Activated T-cell treated with anti-CD3 and anti-CD28 coated beads, Interleukin-2, amount 50 U/mL, for 72 hours (primary cell): ENCODE measurements around the gene SPINT1. TPM values are rescaled to one million over a fixed set of nuclear protein-coding genes. Genes with fewer than 3 reads are reported as not detected.

Experiments
- ATAC-seq, 2 donors: fragments of 150-1000 bp; cut with Tn5 transposase; replicated peaks in 1 of 2; 2 replicates each; pipeline ENCODE4 v1.10.0; 2021; ENCODE audit warnings: moderate library complexity in 2 of 2, mild to moderate bottlenecking in 1 of 2
- DNase-seq, 2 donors: peaks; one replicate each; pipeline ENCODE4 v3.0.0; 2021 to 2022; ENCODE audit warnings: mixed read lengths in 1 of 2
- H3K27ac Mint-ChIP-seq: one replicate; pipeline ENCODE4 v1.8.0; 2022; ENCODE audit warnings: mild to moderate bottlenecking, moderate library complexity, mixed read lengths
- H3K27me3 Mint-ChIP-seq: one replicate; pipeline ENCODE4 v1.8.0; 2022; ENCODE audit warnings: low read depth, mixed read lengths
- H3K36me3 Mint-ChIP-seq, 2 donors: one replicate each; pipeline ENCODE4 v1.8.0; 2022; ENCODE audit warnings: mixed read lengths in 2 of 2, mild to moderate bottlenecking in 1 of 2; ENCODE audit not compliant: insufficient read depth in 2 of 2
- H3K4me1 Mint-ChIP-seq: one replicate; pipeline ENCODE4 v1.8.0; 2022; ENCODE audit warnings: low read depth, mixed read lengths
- H3K4me3 Mint-ChIP-seq, 2 donors: one replicate each; pipeline ENCODE4 v1.8.0; 2022; ENCODE audit warnings: mild to moderate bottlenecking in 2 of 2, mixed read lengths in 2 of 2, moderate library complexity in 2 of 2
- H3K9me3 Mint-ChIP-seq, 2 donors: one replicate each; pipeline ENCODE4 v1.8.0; 2022; ENCODE audit warnings: mixed read lengths in 2 of 2
- total RNA-seq, 2 donors: library from RNA; stranded (reverse); gene quantifications; one replicate each; pipeline ENCODE4 v1.2.3, GENCODE V29; 2022

SPINT1 gene
- total RNA-seq, 2 donors from 2014 or later, result 17.3 to 19.4 TPM

- ATAC-seq (peak; percentile 98 to 99), DNase-seq (peak; percentile 98 to 100)
- H3K4me3 Mint-ChIP-seq, result peak within 1 kb of the TSS; percentile 96 to 98
- H3K27me3 Mint-ChIP-seq, result peaks cover 6% of the 10 kb centered on the region
- no peaks in the 10 kb centered on the region for H3K9me3 Mint-ChIP-seq
- H3K4me1 Mint-ChIP-seq, result peaks cover 41% of the 10 kb centered on the region
- peak within 1 kb of the TSS; percentile 94 for H3K27ac Mint-ChIP-seq
- H3K36me3 Mint-ChIP-seq, result peaks cover 5 to 10% of the 10 kb centered on the region in 2 donors
Observed at GRCh38 chr15:40893733-40894680, 50.2 kb downstream of the SPINT1 start, which contains the start of gene VPS18. Gene VPS18 (plus strand): TSS chr15:40894450. CDS start chr15:40894769, 319 bp downstream.

GRCh38 chr15:40894681-40895448 lies 51.0 kb downstream of the SPINT1 start:
- Mint-ChIP-seq H3K9me3 (no peaks in the 10 kb centered on the region), H3K4me1 (peaks cover 41% of the 10 kb centered on the region), H3K4me3 (peak overlapping the region; percentile 96 to 98)

GRCh38 chr15:40899536-40900207 lies 55.8 kb downstream of the SPINT1 start:
- Mint-ChIP-seq H3K27ac (no peak overlapping the region), H3K27me3 (no peaks in the 10 kb centered on the region), H3K4me1 (peaks cover 29% of the 10 kb centered on the region), H3K4me3 (no peak overlapping the region), H3K9me3 (no peaks in the 10 kb centered on the region), H3K36me3 (peaks cover 9 to 16% of the 10 kb centered on the region in 2 donors)
- DNase-seq (no peak), ATAC-seq (no peak)

More at GRCh38 chr15:40894681-40895448, 51.0 kb downstream of the SPINT1 start:
- H3K36me3 Mint-ChIP-seq, result peaks cover 5 to 10% of the 10 kb centered on the region in 2 donors
- ATAC-seq, result peak; percentile 60 to 64
- peak; percentile 58 to 77 for DNase-seq
- H3K27me3 Mint-ChIP-seq, result peaks cover 6% of the 10 kb centered on the region
- H3K27ac Mint-ChIP-seq, result peak overlapping the region; percentile 69

GRCh38 chr15:40900256-40901052 lies 56.6 kb downstream of the SPINT1 start:
- Mint-ChIP-seq H3K27ac (peak overlapping the region; percentile 31), H3K27me3 (no peaks in the 10 kb centered on the region), H3K9me3 (no peaks in the 10 kb centered on the region), H3K4me3 (no peak overlapping the region), H3K4me1 (peaks cover 25% of the 10 kb centered on the region), H3K36me3 (peaks cover 9 to 16% of the 10 kb centered on the region in 2 donors)
- DNase-seq (no peak), ATAC-seq (no peak)

GRCh38 chr15:40901053-40901443 lies 57.2 kb downstream of the SPINT1 start:
- no peaks in the 10 kb centered on the region for H3K27me3 Mint-ChIP-seq
- H3K36me3 Mint-ChIP-seq, result peaks cover 7 to 14% of the 10 kb centered on the region in 2 donors

GRCh38 chr15:40902605-40903561 lies 59.0 kb downstream of the SPINT1 start:
- Mint-ChIP-seq H3K36me3 (peaks cover 6 to 8% of the 10 kb centered on the region in 2 donors), H3K27ac (no peak overlapping the region), H3K27me3 (no peaks in the 10 kb centered on the region), H3K9me3 (no peaks in the 10 kb centered on the region), H3K4me3 (no peak overlapping the region), H3K4me1 (peaks cover 23% of the 10 kb centered on the region)
- DNase-seq (no peak), ATAC-seq (no peak)

More at GRCh38 chr15:40901053-40901443, 57.2 kb downstream of the SPINT1 start:
- H3K4me3 Mint-ChIP-seq, result no peak overlapping the region
- no peak for DNase-seq
- ATAC-seq, result no peak
- no peaks in the 10 kb centered on the region for H3K9me3 Mint-ChIP-seq
- peak overlapping the region; percentile 31 for H3K27ac Mint-ChIP-seq
- H3K4me1 Mint-ChIP-seq, result peaks cover 19% of the 10 kb centered on the region

- Mint-ChIP-seq H3K27me3 (no peaks in the 10 kb centered on the region), H3K9me3 (no peaks in the 10 kb centered on the region), H3K4me1 (peaks cover 29% of the 10 kb centered on the region), H3K27ac (no peak overlapping the region), H3K4me3 (no peak overlapping the region), H3K36me3 (peaks cover 4 to 8% of the 10 kb centered on the region in 2 donors)
- no peak for ATAC-seq
- DNase-seq, result no peak
Observed at GRCh38 chr15:40904552-40905201, 60.8 kb downstream of the SPINT1 start.

GRCh38 chr15:40906091-40906990 lies 62.5 kb downstream of the SPINT1 start:
- ATAC-seq (peak; percentile 84 to 87), DNase-seq (peak; percentile 85 to 90)
- peak overlapping the region; percentile 86 to 91 for H3K4me3 Mint-ChIP-seq
- no peak overlapping the region for H3K27ac Mint-ChIP-seq
- peaks cover 29% of the 10 kb centered on the region for H3K4me1 Mint-ChIP-seq
- H3K36me3 Mint-ChIP-seq, result peaks cover 2 to 3% of the 10 kb centered on the region in 2 donors
- no peaks in the 10 kb centered on the region for H3K9me3 Mint-ChIP-seq
- no peaks in the 10 kb centered on the region for H3K27me3 Mint-ChIP-seq

GRCh38 chr15:40906991-40907802 lies 63.3 kb downstream of the SPINT1 start:
- peaks cover 2 to 3% of the 10 kb centered on the region in 2 donors for H3K36me3 Mint-ChIP-seq
- DNase-seq, result peak; percentile 70 to 75

More at GRCh38 chr15:40906991-40907802, 63.3 kb downstream of the SPINT1 start:
- peaks cover 29% of the 10 kb centered on the region for H3K4me1 Mint-ChIP-seq
- ATAC-seq, result peak; percentile 57 to 58
- H3K27me3 Mint-ChIP-seq, result no peaks in the 10 kb centered on the region
- H3K9me3 Mint-ChIP-seq, result no peaks in the 10 kb centered on the region
- H3K4me3 Mint-ChIP-seq, result peak overlapping the region; percentile 86 to 91
- peak overlapping the region; percentile 55 for H3K27ac Mint-ChIP-seq
